Type B pancreatic cell (in vitro differentiated cells): ENCODE data around the gene RPLP1. TPM values are rescaled to one million over a fixed set of nuclear protein-coding genes. Genes with fewer than 3 reads are reported as not detected.

Source experiments
- DNase-seq: peaks from one replicate; pipeline ENCODE4 v3.0.0; 2021; ENCODE audit warnings: mixed read lengths; ENCODE audit not compliant: unreplicated experiment; ENCODE audit errors: extremely low spot score
- H3K27ac Mint-ChIP-seq: 2 replicates; pipeline ENCODE4 v1.8.0; 2021; ENCODE audit warnings: mild to moderate bottlenecking, mixed read lengths
- H3K27me3 Mint-ChIP-seq: 2 replicates; pipeline ENCODE4 v1.8.0; 2021; ENCODE audit warnings: mixed read lengths
- H3K36me3 Mint-ChIP-seq: 2 replicates; pipeline ENCODE4 v1.8.0; 2021; ENCODE audit warnings: mixed read lengths
- H3K4me1 Mint-ChIP-seq: one replicate; pipeline ENCODE4 v1.8.0; 2021; ENCODE audit warnings: mixed read lengths; ENCODE audit not compliant: unreplicated experiment
- H3K4me3 Mint-ChIP-seq: 2 replicates; pipeline ENCODE4 v1.8.0; 2021; ENCODE audit warnings: mild to moderate bottlenecking, mixed read lengths
- H3K9me3 Mint-ChIP-seq: 2 replicates; pipeline ENCODE4 v1.8.0; 2021; ENCODE audit warnings: mixed read lengths
- CTCF ChIP-seq: fragments of 200-600 bp; sonication (generic); conservative IDR thresholded peaks from 2 replicates; pipeline ENCODE4 v1.5.0; 2021; ENCODE audit warnings: antibody characterized with exemption, mild to moderate bottlenecking
- total RNA-seq: library from RNA; stranded (reverse); gene quantifications from 2 replicates; pipeline ENCODE4 v1.2.1, GENCODE V29; 2021; ENCODE audit warnings: low replicate concordance

RPLP1 gene
- total RNA-seq, 1 donor from 2014 or later = 1,694 TPM

- Mint-ChIP-seq H3K36me3 (no peaks in the 10 kb centered on the region), H3K4me1 (peaks cover 33% of the 10 kb centered on the region), H3K27me3 (no peaks in the 10 kb centered on the region), H3K9me3 (no peaks in the 10 kb centered on the region), H3K27ac (no peak overlapping the region), H3K4me3 (no peak overlapping the region)
- no peak for DNase-seq
- no peak for TF ChIP-seq CTCF
Measured at GRCh38 chr15:69497667-69498066, 45.0 kb downstream of the RPLP1 start.

GRCh38 chr15:69498282-69498681 lies 45.7 kb downstream of the RPLP1 start:
- TF ChIP-seq CTCF = no peak
- H3K4me1 Mint-ChIP-seq = peaks cover 33% of the 10 kb centered on the region
- no peak overlapping the region for H3K4me3 Mint-ChIP-seq
- no peaks in the 10 kb centered on the region for H3K9me3 Mint-ChIP-seq
- H3K36me3 Mint-ChIP-seq = no peaks in the 10 kb centered on the region
- no peak for DNase-seq
- H3K27ac Mint-ChIP-seq = no peak overlapping the region
- H3K27me3 Mint-ChIP-seq = no peaks in the 10 kb centered on the region

- peaks cover 37% of the 10 kb centered on the region for H3K4me1 Mint-ChIP-seq
- TF ChIP-seq CTCF = no peak
- H3K36me3 Mint-ChIP-seq = no peaks in the 10 kb centered on the region
- DNase-seq = peak; percentile 15
- H3K27me3 Mint-ChIP-seq = peaks cover 3% of the 10 kb centered on the region
- no peaks in the 10 kb centered on the region for H3K9me3 Mint-ChIP-seq
- no peak overlapping the region for H3K27ac Mint-ChIP-seq
- H3K4me3 Mint-ChIP-seq = no peak overlapping the region
Measured at GRCh38 chr15:69498987-69499386, 46.4 kb downstream of the RPLP1 start.

GRCh38 chr15:69499521-69500211 lies 47.0 kb downstream of the RPLP1 start:
- peak overlapping the region; percentile 12 for H3K27ac Mint-ChIP-seq

GRCh38 chr15:69500339-69500738 lies 47.7 kb downstream of the RPLP1 start:
- Mint-ChIP-seq H3K9me3 (no peaks in the 10 kb centered on the region), H3K4me1 (peaks cover 47% of the 10 kb centered on the region), H3K27ac (peak overlapping the region; percentile 12), H3K4me3 (no peak overlapping the region), H3K27me3 (peaks cover 3% of the 10 kb centered on the region), H3K36me3 (no peaks in the 10 kb centered on the region)
- peak; percentile 16 for DNase-seq
- no peak for TF ChIP-seq CTCF

More at GRCh38 chr15:69499521-69500211, 47.0 kb downstream of the RPLP1 start:
- Mint-ChIP-seq H3K9me3 (no peaks in the 10 kb centered on the region), H3K4me3 (no peak overlapping the region), H3K4me1 (peaks cover 43% of the 10 kb centered on the region), H3K27me3 (peaks cover 3% of the 10 kb centered on the region), H3K36me3 (no peaks in the 10 kb centered on the region)
- TF ChIP-seq CTCF = no peak
- peak; percentile 58 for DNase-seq
